SU-DHL-6 (cell line): ENCODE measurements around the gene SYT2.
"Not testable (repeated sequence)": the region's sequence is repeated elsewhere in the genome, so short reads cannot be mapped to it uniquely, and the experiment has no call there.

Experiments
- CTCF ChIP-seq: fragments of 200-600 bp; sonication (generic); IDR thresholded peaks from one replicate; pipeline ENCODE4 v1.5.1; 2017; ENCODE audit warnings: antibody characterized with exemption, mild to moderate bottlenecking, low read length, moderate library complexity; ENCODE audit not compliant: insufficient read depth, poor library complexity, severe bottlenecking
- EZH2phosphoT487 ChIP-seq: fragments of 200-600 bp; sonication (generic), shearing (Covaris generic); conservative IDR thresholded peaks from 2 replicates; pipeline ENCODE4 v1.6.1; 2018; ENCODE audit warnings: mild to moderate bottlenecking, antibody characterized with exemption, low read length, moderate library complexity, mixed read lengths

- TF ChIP-seq EZH2phosphoT487, CTCF: not testable (repeated sequence)
Observed at GRCh38 chr1:202546796-202547195, 163.5 kb downstream of the SYT2 start.
